HEK293 (cell line): Measurements from ENCODE around the gene NCCRP1.
A peak's percentile ranks its signal among the peaks of the same experiment; 100 is the strongest.

ENCODE experiments used
- CTCF ChIA-PET: fragments of 350-600 bp; formaldehyde crosslinking; extraction: SDS; loops from one replicate; lab custom pipeline; 2021; ENCODE audit warnings: antibody characterized with exemption; lab: Yijun Ruan, JAX
- POLR2A ChIA-PET: fragments of 300-600 bp; formaldehyde crosslinking; extraction: SDS; loops from one replicate; lab custom pipeline; 2020; ENCODE audit warnings: antibody characterized with exemption, inconsistent platforms; lab: Yijun Ruan, JAX
- H3K27ac ChIP-seq: fragments of 200-500 bp; sonication (Bioruptor generic); 2 replicates; pipeline ENCODE4 v1.5.1; 2014; ENCODE audit warnings: low read depth, low read length, control low read depth, inconsistent platforms; ENCODE audit errors: extremely low read depth
- H3K36me3 ChIP-seq, 2 experiments: fragments of 200-500 bp in 1 of 2; sonication (Bioruptor generic) in 1 of 2; 1 replicate in 1 of 2; 2 replicates in 1 of 2; pipeline ENCODE4 v1.5.1; 2014 to 2017; ENCODE audit warnings: inconsistent platforms in 2 of 2, low read length in 2 of 2; ENCODE audit not compliant: control insufficient read depth in 2 of 2, insufficient read depth in 1 of 2
- H3K4me1 ChIP-seq: fragments of 200-500 bp; sonication (Bioruptor generic); 2 replicates; pipeline ENCODE4 v1.5.1; 2014; ENCODE audit warnings: mild to moderate bottlenecking, low read length, inconsistent platforms; ENCODE audit not compliant: control insufficient read depth, insufficient read depth
- H3K4me3 ChIP-seq: 2 replicates; pipeline ENCODE4 v1.5.1; 2011; ENCODE audit warnings: low read depth, mild to moderate bottlenecking, control low read depth, low read length, moderate library complexity
- H3K9me3 ChIP-seq: fragments of 200-500 bp; sonication (Bioruptor generic); 2 replicates; pipeline ENCODE4 v1.5.1; 2014; ENCODE audit warnings: low read depth, low read length, inconsistent platforms; ENCODE audit not compliant: control insufficient read depth, insufficient read depth
- SALL2 ChIP-seq: fragments of 450-650 bp; formaldehyde crosslinking; IDR thresholded peaks from 2 replicates; pipeline ENCODE4 v1.5.0; 2017; ENCODE audit warnings: missing biosample characterization, mild to moderate bottlenecking, missing genetic modification characterization, borderline replicate concordance
- SCRT1 ChIP-seq: fragments of 450-650 bp; formaldehyde crosslinking; IDR thresholded peaks from 2 replicates; pipeline ENCODE4 v1.5.1; 2016; ENCODE audit warnings: missing biosample characterization, missing genetic modification characterization, borderline replicate concordance
- SCRT2 ChIP-seq: fragments of 450-650 bp; formaldehyde crosslinking; IDR thresholded peaks from 2 replicates; pipeline ENCODE4 v1.5.1; 2016; ENCODE audit warnings: missing biosample characterization, missing genetic modification characterization
- TCF7L2 ChIP-seq: IDR thresholded peaks from 2 replicates; pipeline ENCODE4 v1.6.1; 2011; ENCODE audit warnings: low read depth, mild to moderate bottlenecking, inconsistent platforms, low read length, moderate library complexity, borderline replicate concordance
- ZBTB20 ChIP-seq: fragments of 450-650 bp; formaldehyde crosslinking; IDR thresholded peaks from 2 replicates; pipeline ENCODE4 v1.5.1; 2016; ENCODE audit warnings: missing biosample characterization, missing genetic modification characterization
- ZBTB48 ChIP-seq: fragments of 450-650 bp; formaldehyde crosslinking; IDR thresholded peaks from 2 replicates; pipeline ENCODE4 v1.5.1; 2016; ENCODE audit warnings: missing biosample characterization, missing genetic modification characterization
- ZNF394 ChIP-seq: fragments of 450-650 bp; formaldehyde crosslinking; IDR thresholded peaks from 2 replicates; pipeline ENCODE4 v1.5.1; 2016; ENCODE audit warnings: missing biosample characterization, missing genetic modification characterization, mild to moderate bottlenecking, moderate library complexity, borderline replicate concordance
- ZNF768 ChIP-seq: fragments of 450-650 bp; formaldehyde crosslinking; IDR thresholded peaks from 2 replicates; pipeline ENCODE4 v1.5.1; 2018; ENCODE audit warnings: missing biosample characterization, mild to moderate bottlenecking, missing genetic modification characterization
- TF ChIP-seq, protein P1 (sequence below): fragments of 450-650 bp; formaldehyde crosslinking; IDR thresholded peaks from 2 replicates; pipeline ENCODE4 v1.5.1; 2016; ENCODE audit warnings: missing biosample characterization, missing genetic modification characterization
- TF ChIP-seq, protein P2 (sequence below): fragments of 450-650 bp; formaldehyde crosslinking; IDR thresholded peaks from 2 replicates; pipeline ENCODE4 v1.5.1; 2016; ENCODE audit warnings: missing biosample characterization, missing genetic modification characterization, borderline replicate concordance
- TF ChIP-seq, protein P3 (sequence below): fragments of 450-650 bp; formaldehyde crosslinking; IDR thresholded peaks from 2 replicates; pipeline ENCODE4 v1.5.1; 2017; ENCODE audit warnings: missing biosample characterization, missing genetic modification characterization
- TF ChIP-seq, protein P4 (sequence below): fragments of 450-650 bp; formaldehyde crosslinking; IDR thresholded peaks from 2 replicates; pipeline ENCODE4 v1.5.1; 2016; ENCODE audit warnings: missing biosample characterization, missing genetic modification characterization, borderline replicate concordance

Gene NCCRP1

DNA sequence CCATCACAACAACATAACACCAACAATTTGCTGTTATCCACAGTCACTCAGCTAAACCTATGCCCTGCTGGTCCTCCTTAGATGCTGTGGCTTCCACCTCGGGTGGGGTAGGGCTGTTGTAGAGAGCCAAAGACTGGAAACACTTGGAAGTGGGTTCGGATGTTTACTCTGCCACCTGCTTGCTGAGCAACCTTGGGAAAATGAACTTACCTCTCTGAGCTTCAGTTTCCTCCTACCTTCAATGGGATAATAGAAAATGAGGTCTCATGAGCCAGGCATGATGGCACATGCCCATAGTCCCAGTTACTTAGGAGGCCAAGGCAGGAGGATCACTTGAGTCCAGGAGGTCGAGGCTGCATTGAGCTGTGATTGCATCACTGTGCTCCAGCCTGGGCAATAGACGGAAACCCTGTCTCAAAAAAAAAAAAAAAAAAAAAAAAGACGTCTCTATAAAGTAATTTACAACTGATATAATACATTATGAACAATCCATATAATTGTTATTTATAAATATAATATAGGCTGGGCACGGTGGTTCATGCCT lies 10.6 kb downstream of the NCCRP1 start:
- no peak overlapping the region for H3K4me3 ChIP-seq
- ChIA-PET CTCF (interaction anchor here (0.6 to 4.0 kb wide), 3 partner anchors 20 to 208 kb away, joined by 4 to 24 read pairs (median 7); no protein-coding TSS in a partner anchor), POLR2A (no interaction called here)
- no peaks in the 10 kb centered on the region for H3K36me3 ChIP-seq
- H3K27ac ChIP-seq: no peak overlapping the region
- TF ChIP-seq, protein P1, sequence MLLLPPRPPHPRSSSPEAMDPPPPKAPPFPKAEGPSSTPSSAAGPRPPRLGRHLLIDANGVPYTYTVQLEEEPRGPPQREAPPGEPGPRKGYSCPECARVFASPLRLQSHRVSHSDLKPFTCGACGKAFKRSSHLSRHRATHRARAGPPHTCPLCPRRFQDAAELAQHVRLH (tag by site-specific recombination): peak; percentile 60
- TF ChIP-seq ZNF768 (tag by site-specific recombination): peak; percentile 79; the same call in 1 of the 2 replicates
- no peak for TF ChIP-seq ZNF394 (tag by site-specific recombination)
- H3K9me3 ChIP-seq: no peaks in the 10 kb centered on the region
- H3K4me1 ChIP-seq: peaks cover 10% of the 10 kb centered on the region

DNA sequence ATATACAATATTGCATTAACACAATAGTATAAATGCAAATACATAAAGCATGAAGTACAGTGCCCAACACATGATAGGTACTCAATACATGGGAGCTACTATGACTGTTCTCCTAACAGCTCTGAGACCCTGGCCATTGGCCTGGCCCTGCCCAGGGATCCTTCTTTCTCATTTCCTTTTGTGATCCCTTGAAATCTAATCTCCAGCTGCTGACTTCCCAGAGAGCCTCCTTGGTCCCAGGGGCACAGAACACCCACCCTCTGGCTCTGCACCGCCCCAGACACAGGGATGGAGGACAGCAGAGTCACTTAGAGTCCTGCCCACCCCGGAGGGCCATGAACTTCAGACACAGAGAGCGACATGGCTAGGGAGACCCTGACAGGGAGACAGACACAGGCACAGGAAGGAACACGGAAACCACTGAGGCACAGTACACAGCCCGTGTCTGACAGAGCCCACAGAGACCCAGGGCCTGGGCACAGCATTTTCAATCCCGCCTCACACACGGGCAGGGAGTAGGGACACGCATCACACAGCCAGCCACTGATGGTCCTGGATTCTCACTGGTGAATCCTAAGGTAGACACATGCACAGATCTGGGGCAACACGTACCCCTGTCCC lies 11.5 kb downstream of the NCCRP1 start:
- H3K4me3 ChIP-seq: no peak overlapping the region
- TF ChIP-seq ZBTB48: peak; percentile 85
- TF ChIP-seq TCF7L2: no peak
- peaks cover 10% of the 10 kb centered on the region for H3K4me1 ChIP-seq
- ChIA-PET POLR2A (interaction anchor here (0.7 kb wide), 2 partner anchors 102 to 104 kb away, joined by 3 read pairs; no protein-coding TSS in a partner anchor), CTCF (interaction anchor here (0.6 to 4.0 kb wide), 3 partner anchors 21 to 687 kb away, joined by 3 to 24 read pairs (median 4); no protein-coding TSS in a partner anchor)
- H3K9me3 ChIP-seq: no peaks in the 10 kb centered on the region
- no peak overlapping the region for H3K27ac ChIP-seq
- H3K36me3 ChIP-seq: no peaks in the 10 kb centered on the region

DNA sequence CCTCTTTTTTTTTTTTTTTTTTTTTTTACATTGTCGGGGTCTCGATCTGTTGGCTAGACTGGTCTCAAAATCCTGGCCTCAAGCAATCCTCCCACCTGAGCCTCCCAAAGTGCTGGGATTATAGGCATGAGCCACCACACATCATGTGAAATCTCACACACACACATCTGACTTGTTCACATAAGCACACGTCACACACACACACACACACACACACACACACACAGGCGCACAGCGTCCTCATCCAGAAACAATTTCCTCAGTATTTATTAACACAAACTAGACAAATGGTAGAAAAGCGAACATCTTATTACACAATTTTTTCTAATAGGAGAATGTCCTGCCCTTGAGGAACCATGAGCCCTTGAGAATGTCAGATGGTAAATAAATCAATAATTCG lies 12.4 kb downstream of the NCCRP1 start:
- Histone ChIP-seq H3K4me3 (no peak overlapping the region), H3K36me3 (no peaks in the 10 kb centered on the region; a peak in 1 of 3 replicates), H3K4me1 (peaks cover 10% of the 10 kb centered on the region), H3K27ac (no peak overlapping the region), H3K9me3 (no peaks in the 10 kb centered on the region)
- CTCF ChIA-PET: no interaction called here
- POLR2A ChIA-PET: interaction anchor here (0.6 to 0.7 kb wide), 2 partner anchors 90 to 103 kb away, joined by 3 read pairs; no protein-coding TSS in a partner anchor
- TF ChIP-seq, protein P2, sequence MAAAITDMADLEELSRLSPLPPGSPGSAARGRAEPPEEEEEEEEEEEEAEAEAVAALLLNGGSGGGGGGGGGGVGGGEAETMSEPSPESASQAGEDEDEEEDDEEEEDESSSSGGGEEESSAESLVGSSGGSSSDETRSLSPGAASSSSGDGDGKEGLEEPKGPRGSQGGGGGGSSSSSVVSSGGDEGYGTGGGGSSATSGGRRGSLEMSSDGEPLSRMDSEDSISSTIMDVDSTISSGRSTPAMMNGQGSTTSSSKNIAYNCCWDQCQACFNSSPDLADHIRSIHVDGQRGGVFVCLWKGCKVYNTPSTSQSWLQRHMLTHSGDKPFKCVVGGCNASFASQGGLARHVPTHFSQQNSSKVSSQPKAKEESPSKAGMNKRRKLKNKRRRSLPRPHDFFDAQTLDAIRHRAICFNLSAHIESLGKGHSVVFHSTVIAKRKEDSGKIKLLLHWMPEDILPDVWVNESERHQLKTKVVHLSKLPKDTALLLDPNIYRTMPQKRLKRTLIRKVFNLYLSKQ (tag by site-specific recombination): no peak
- no peak for TF ChIP-seq ZBTB20 (tag by site-specific recombination)
- 0 out of 2 replicates have a peak, but pooled peaks have one; percentile 26 for TF ChIP-seq SALL2
- TF ChIP-seq, protein P3, sequence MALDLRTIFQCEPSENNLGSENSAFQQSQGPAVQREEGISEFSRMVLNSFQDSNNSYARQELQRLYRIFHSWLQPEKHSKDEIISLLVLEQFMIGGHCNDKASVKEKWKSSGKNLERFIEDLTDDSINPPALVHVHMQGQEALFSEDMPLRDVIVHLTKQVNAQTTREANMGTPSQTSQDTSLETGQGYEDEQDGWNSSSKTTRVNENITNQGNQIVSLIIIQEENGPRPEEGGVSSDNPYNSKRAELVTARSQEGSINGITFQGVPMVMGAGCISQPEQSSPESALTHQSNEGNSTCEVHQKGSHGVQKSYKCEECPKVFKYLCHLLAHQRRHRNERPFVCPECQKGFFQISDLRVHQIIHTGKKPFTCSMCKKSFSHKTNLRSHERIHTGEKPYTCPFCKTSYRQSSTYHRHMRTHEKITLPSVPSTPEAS: peak; percentile 63; the same call in 1 of the 2 replicates

DNA sequence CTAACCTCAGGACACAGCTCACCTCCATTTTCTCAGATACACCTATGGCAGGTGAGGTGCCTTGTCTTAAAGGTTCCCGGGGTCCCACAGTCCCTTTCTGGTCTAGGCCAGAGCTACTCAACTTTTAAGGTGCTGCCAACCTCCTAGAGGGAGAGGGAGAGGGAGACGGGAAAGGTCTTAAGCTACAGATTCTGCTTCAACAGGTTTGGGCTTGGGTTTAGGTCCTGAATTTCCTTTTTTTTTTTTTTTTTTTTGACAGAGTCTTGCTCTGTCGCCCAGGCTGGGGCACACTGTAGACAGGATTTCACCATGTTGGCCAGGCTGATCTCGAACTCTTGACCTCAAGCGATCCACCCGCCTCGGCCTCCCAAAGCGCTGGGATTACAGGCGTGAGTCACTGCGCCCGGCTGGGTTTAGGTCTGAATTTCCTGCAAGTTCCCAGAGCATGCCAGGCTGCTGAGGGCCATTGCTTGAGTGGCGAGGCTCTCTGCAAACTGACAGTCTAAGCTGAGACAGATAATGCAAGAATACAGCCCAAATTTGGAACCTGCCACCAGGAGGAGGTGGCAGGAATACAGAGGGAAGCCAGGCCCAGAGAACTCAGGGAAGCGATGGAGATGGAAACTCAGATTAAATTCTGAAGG lies 15.1 kb downstream of the NCCRP1 start:
- H3K9me3 ChIP-seq: peaks cover 2% of the 10 kb centered on the region; the same call in 1 of the 2 replicates
- TF ChIP-seq SCRT2 (tag by site-specific recombination): peak; percentile 71
- peak; percentile 88 for TF ChIP-seq SCRT1 (tag by site-specific recombination)
- TF ChIP-seq, protein P4, sequence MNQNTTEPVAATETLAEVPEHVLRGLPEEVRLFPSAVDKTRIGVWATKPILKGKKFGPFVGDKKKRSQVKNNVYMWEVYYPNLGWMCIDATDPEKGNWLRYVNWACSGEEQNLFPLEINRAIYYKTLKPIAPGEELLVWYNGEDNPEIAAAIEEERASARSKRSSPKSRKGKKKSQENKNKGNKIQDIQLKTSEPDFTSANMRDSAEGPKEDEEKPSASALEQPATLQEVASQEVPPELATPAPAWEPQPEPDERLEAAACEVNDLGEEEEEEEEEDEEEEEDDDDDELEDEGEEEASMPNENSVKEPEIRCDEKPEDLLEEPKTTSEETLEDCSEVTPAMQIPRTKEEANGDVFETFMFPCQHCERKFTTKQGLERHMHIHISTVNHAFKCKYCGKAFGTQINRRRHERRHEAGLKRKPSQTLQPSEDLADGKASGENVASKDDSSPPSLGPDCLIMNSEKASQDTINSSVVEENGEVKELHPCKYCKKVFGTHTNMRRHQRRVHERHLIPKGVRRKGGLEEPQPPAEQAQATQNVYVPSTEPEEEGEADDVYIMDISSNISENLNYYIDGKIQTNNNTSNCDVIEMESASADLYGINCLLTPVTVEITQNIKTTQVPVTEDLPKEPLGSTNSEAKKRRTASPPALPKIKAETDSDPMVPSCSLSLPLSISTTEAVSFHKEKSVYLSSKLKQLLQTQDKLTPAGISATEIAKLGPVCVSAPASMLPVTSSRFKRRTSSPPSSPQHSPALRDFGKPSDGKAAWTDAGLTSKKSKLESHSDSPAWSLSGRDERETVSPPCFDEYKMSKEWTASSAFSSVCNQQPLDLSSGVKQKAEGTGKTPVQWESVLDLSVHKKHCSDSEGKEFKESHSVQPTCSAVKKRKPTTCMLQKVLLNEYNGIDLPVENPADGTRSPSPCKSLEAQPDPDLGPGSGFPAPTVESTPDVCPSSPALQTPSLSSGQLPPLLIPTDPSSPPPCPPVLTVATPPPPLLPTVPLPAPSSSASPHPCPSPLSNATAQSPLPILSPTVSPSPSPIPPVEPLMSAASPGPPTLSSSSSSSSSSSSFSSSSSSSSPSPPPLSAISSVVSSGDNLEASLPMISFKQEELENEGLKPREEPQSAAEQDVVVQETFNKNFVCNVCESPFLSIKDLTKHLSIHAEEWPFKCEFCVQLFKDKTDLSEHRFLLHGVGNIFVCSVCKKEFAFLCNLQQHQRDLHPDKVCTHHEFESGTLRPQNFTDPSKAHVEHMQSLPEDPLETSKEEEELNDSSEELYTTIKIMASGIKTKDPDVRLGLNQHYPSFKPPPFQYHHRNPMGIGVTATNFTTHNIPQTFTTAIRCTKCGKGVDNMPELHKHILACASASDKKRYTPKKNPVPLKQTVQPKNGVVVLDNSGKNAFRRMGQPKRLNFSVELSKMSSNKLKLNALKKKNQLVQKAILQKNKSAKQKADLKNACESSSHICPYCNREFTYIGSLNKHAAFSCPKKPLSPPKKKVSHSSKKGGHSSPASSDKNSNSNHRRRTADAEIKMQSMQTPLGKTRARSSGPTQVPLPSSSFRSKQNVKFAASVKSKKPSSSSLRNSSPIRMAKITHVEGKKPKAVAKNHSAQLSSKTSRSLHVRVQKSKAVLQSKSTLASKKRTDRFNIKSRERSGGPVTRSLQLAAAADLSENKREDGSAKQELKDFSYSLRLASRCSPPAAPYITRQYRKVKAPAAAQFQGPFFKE (tag by site-specific recombination): no peak
- POLR2A ChIA-PET: interaction anchor here (0.6 to 1.1 kb wide), 5 partner anchors 8 to 126 kb away, joined by 3 to 9 read pairs (median 4); no protein-coding TSS in a partner anchor
- no peak overlapping the region for H3K27ac ChIP-seq
- CTCF ChIA-PET: interaction anchor here (0.6 to 4.6 kb wide), 30 partner anchors 9 to 944 kb away, joined by 3 to 36 read pairs (median 6); partner anchors contain the start of genes GMFG, MED29, PAF1 and SYCN
- no peaks in the 10 kb centered on the region; a peak in 1 of 3 replicates for H3K36me3 ChIP-seq
- H3K4me3 ChIP-seq: no peak overlapping the region
- H3K4me1 ChIP-seq: no peaks in the 10 kb centered on the region
